Right kidney (tissue), 9 donors: ENCODE measurements around the gene TSSK1B.
"Not testable (repeated sequence)": the region's sequence is repeated elsewhere in the genome, so short reads cannot be mapped to it uniquely, and the experiment has no call there.

Source experiments
- DNase-seq: peaks from one replicate; pipeline ENCODE4 v3.0.0-alpha.2; 2016
- long read RNA-seq, 8 donors: transcript quantifications; one replicate each; lab custom pipeline, GENCODE V29; 2026

The TSSK1B gene, protein sequence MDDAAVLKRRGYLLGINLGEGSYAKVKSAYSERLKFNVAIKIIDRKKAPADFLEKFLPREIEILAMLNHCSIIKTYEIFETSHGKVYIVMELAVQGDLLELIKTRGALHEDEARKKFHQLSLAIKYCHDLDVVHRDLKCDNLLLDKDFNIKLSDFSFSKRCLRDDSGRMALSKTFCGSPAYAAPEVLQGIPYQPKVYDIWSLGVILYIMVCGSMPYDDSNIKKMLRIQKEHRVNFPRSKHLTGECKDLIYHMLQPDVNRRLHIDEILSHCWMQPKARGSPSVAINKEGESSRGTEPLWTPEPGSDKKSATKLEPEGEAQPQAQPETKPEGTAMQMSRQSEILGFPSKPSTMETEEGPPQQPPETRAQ
- long read RNA-seq, donor 1 = 0 reads
- long read RNA-seq, donor 2 = 0 reads
- long read RNA-seq, donor 3 = 0 reads
- long read RNA-seq, donor 4 = 0 reads
- long read RNA-seq, donor 5 = 0 reads
- long read RNA-seq, donor 6, partial matches to known transcripts = 0 of 1 reads
- long read RNA-seq, donor 6, other reads (novel, unspliced or antisense) = 0 of 1 reads
- long read RNA-seq, donor 7, partial matches to known transcripts = 0 of 1 reads
- long read RNA-seq, donor 7, other reads (novel, unspliced or antisense) = 0 of 1 reads
- long read RNA-seq, donor 8 = 0 reads

DNA sequence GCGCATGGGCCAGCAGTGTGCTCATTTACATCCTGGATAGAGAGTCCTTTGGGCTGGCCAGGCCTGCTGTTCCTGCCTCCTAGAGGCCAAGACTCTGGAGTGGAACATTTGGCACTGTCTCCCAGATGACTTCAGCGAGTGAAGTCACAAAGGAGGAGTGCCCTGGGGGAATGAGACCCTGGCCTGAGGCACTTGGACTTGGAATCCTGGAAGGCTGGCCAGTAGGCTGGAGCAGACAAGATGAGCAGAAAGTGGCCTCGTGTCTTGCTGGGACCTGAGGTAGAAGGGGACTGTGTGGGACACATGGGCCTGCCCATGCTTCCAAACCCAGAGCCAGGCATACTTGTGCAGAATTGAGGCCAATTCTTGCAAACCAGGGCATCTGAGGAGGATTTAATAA, at the start of gene TSSK1B:
TSSK1B (minus strand) TSS at position 101 of the 400 bp plus-strand sequence. CDS start 150 bp downstream, outside the sequence.
- no peak for DNase-seq

DNA sequence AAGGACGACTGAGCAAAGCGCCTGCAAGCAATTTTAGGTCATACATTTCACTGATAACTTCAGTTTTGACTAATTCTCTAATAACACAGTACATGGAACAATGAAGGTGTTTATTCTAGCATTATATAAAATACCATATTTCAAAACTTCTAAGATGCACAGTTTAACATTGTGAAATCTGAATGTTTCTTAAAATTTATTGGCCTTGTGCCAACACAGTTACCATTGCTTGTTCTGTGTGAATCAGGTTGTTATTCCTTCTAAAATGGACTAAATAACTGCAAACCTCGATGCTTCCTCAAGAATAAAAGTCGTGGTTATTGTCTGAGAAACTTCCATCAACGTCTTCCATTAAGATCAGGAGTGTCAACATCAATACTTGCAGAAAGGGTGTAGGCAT, 45.5 kb upstream of the TSSK1B start:
- DNase-seq = no peak

DNA sequence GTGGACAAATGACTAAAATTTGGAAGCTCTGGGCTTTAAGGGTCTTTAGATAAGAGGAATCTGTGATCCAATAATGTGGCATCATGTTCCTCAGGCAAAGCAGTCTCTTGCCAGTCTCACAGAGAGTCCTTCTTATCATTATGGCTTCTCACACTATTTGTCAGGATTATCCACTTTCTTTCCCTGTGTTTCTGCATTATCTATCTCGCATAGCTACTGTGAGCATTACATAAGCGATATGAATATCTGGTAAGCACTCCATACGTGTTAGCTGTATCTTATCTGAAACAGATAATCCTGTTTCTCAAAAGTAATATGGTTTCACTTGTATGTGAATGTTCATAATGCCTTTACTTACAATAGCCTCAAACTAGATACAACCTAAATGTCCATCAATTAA, 43.9 kb upstream of the TSSK1B start:
- DNase-seq = no peak

DNA sequence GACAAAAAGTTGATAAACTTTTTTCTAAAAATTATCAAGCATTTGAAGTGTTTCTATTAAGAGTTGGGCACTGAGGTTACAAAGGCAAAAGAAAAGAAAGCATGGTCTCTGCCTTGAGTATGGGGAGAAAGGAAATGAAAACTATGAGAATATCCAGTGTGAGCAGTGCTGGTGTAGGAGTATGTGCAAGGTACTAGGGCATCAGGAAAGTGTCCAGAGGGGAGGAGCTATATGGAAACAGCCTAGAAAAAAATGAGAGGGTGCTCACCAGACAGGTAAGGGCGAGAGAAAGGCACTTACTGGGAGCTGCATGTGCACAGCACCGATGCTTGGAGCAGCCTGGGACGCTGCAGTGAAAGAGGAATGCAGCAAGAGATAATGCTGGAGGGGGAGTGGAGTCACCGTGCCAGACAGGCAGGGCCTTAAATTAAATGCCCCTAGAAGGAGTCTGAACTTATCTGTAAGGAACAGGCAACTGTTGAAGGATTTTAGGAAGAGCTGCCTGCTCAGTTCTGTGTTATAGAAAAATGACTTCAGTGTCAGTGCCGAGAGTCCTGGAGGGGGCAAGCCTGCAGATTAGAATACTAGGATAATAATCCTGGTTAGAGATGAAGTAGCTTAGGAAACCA, 39.4 kb upstream of the TSSK1B start:
- no peak for DNase-seq

DNA sequence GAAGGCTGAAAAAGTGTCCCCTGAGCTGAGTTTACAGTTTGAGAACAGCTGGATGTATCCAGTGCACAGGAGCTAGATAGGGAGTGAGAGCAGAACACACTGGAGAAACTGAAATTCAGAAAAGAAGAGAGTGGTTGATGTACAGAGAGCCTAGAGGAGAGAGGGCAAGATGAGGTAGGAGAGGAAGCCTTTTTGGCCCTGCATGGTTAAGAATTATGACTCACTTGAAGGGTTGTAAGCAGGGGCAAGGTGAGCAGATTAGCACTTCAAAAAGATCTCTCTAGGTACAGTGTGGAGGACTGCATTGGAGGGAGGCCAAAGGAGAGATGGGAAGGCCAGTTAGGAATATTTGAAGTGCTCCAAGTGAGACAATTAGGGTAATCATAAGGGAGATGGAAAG, 28.2 kb upstream of the TSSK1B start:
- DNase-seq = no peak

DNA sequence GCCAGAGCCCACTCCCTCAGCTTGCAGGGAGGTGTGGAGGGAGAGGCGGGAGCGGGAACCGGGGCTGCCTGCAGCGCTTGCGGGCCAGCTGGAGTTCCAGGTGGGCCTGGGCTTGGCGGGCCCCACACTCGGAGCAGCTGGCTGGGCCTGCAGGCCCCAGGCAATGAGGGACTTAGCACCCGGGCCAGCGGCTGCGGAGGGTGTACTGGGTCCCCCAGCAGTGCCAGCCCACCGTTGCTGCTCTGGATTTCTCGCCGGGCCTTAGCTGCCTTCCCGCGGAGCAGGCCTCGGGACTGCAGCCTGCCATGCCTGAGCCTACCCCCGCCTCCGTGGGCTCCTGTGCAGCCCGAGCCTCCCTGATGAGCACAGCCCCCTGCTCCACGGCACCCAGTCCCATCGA, 22.3 kb upstream of the TSSK1B start:
- DNase-seq = not testable (repeated sequence)

DNA sequence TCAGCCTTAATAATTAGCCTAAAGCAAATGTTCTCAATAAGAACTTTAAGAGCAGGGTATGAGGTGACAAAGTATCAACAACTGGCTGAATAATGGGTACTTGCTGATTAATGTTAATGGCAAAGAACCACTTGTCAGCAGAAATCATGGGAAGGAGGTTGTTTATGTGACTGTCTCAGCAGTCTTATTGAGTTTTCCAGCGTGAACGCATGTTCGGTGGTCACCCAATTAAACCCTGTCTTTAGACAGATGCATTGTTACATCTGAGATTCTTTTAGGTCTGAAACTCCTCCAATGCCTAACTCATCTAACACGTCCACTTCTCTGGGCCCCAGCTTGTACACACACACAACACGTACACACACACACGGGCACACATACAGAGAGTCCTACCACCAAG, 18.2 kb upstream of the TSSK1B start:
- no peak for DNase-seq

DNA sequence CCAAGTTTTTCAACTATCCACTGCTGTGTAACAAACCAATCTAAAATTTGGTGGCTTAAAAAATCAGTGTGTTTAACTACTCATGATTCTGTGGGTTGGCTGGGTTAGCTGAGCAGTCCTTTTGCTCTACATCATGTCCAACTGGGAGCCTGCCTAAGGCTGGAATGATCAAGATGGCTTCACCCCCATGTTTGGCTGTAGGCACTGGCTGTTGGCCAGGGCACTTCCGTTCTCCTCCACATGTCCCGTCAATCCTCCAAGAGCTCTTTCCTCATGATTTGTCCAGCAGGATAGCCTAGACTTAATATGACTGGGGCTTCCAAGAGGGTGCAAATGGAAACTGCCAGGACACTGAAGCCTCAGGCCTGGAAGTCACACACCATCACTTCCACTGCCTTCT, 17.0 kb upstream of the TSSK1B start:
- no peak for DNase-seq

DNA sequence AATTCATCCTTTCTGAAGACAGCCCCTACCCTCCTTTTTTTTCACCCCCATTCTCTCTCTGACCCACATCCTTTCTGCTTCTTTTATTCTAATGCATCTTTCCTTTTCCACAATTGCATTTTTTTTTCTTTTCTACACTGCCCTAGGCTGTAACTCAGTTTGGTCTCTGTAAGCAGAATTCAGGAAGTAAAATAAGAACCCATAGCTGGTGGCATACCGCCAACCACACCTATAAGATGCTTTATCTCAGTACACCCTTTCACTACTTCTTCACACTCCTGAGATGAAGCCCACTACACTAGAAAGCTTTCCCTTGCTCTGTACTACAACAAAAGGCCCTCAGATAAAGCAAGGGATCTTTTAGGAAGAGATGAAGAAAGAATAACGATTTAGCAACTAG, 16.1 kb upstream of the TSSK1B start:
- no peak for DNase-seq

DNA sequence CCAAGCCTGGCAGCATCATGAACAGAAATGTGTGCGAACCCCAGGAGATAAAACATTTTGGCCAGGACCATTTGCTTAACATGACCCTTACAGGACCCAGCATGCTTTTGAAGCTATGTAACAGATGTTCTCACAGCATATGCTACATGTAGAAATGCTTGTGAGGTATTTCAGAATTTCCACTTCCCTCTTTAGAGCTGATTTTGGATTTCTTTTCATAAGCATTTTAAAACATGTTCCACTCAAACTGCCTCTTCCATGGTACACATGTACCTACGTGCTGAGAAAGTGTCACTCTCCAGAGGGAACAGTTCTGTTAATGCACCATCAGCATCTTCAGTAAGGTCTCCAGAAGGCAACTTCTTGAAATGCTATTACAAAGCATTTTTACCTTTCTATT, 15.7 kb upstream of the TSSK1B start:
- no peak for DNase-seq

DNA sequence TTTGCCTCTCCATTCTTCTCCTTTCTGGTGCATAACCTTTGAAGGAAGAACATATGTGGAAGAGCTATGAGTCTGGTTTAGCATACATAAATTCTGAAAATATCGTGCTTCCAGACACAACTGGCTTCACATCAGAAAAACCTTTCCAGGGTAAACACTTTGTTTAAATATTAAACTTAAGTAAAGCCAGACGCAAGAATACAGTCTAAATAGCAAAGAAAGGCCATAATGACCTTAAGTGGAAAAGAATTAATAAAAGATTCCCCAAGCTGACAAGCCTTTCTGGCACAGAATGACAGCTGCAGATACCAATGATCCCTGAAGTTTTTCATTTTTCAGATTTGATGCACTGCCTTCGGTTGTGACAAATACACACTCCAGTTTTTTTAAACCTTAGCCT, 13.5 kb upstream of the TSSK1B start:
- DNase-seq = no peak

DNA sequence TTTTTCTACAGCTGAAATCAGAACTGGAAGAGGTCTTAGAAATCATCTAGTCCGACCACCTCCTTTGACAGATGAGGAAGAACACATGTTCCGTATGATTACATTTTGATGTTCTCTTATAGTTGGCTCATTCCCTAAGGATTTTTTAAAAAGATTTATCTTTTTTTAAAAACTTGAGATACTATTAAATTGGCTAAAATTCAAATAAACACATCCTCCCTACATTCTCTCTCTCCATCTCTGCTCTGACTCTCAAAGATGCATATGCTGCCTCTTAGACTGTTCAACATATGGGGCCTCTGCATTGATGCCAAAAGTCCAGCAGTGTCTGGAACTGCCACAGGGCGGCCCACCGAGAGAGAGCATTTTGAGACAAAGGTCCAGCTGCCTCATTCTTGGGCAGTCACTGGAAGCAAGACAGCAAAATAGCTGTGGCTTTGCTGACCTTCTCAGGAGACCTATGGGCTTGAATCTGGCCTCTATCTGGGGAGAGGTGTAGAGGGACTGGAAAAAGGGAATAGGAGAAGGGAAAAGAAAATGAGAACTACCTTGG, 12.8 kb upstream of the TSSK1B start:
- no peak for DNase-seq

DNA sequence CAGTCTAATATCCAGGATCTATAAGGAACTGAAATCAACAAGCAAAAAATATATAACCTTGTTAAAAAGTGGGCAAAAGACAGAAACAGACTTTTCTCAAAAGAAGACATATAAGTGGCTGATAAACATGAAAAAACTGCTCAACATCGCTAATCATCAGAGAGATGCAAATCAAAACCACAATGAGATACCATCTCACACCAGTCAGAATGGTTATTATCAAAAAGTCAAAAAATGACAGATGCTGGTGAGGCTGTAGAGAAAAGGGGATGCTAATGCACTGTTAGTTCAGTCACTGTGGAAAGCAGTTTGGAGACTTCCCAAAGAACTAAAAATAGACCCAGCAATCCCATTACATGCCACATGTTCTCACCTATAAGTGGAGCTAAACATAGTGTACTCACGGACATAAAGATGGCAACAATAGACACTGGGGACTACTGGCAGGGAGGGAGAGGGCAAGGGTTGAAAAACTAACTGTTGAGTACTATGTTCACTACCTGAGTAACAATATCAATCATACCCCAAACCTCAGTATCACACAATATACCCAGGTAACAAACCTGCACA, 11.7 kb upstream of the TSSK1B start:
- no peak for DNase-seq

DNA sequence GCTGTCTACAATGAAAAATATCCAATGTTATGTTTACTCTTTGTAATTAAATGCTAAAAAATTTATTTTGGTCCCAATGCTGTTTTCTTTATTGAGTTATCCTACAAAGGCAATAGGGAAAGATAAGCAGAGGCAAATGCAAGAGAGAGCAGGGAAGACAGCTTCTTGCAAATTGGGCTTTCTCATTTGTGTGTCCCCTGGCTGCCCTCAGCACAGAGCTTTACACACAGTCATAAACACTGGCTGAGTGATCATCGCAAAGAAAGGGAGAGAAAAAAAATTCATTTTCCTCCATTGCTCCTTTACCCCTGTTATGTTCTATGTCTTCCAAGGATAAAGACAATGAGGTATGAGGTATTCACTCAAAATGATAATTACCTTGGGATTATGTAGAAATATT, 2.3 kb upstream of the TSSK1B start:
- no peak for DNase-seq

DNA sequence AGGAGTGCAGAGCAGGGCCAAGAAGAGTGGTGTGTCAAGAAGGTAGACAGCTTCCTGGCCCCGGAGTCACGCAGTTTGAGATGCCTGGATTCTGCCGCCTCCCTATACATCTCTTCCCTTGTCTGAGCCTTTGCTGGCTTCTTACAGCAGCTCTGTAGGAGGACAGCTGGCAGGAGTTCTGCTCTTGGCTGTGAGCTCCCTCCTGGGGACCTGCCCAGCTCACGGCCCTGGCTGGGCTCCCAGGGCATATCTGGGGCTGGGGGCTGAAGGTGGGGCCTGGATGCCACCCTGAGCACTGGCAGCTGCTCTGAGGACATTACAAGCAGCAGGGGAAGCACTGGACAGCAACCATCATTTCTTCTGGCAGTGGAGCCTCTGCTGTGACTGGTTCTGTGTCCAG, 786 bp upstream of the TSSK1B start:
- no peak for DNase-seq

DNA sequence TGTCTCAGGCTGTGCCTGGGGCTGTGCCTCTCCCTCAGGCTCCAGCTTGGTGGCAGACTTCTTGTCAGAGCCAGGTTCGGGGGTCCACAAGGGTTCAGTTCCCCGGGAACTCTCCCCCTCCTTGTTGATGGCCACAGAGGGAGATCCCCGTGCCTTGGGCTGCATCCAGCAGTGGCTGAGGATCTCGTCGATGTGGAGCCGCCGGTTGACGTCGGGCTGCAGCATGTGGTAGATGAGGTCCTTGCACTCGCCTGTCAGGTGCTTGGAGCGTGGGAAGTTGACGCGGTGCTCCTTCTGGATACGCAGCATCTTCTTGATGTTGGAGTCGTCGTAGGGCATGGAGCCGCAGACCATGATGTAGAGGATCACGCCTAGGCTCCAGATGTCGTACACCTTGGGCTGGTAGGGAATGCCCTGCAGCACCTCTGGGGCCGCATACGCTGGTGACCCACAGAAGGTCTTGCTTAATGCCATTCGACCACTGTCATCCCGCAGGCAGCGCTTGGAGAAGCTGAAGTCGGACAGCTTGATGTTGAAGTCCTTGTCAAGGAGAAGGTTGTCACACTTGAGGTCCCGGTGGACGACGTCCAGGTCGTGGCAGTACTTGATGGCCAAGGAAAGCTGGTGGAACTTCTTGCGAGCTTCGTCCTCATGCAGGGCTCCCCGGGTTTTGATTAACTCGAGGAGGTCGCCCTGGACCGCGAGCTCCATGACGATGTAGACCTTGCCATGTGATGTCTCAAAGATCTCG, 752 bp downstream of the TSSK1B start:
- DNase-seq = no peak

DNA sequence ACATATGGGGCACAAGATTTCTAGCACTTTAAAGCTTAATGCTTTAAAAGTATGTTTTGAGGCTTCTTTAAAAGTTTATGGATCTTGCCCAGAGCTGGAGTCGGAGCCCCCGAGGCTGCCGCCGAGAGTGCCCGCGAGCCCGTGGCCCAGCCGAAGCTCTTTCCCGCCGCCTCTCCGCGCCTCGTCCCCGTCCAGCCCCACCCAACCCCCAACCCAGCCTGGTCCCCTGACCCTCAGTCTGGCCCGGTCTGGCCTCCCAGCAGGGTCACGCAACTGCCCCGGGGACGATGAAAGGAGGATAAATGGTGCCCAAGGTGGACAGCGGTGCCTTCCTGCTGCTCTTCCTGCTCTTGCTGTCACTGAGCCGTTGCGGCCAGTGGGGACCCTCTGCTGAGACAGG, 1.7 kb downstream of the TSSK1B start:
- no peak for DNase-seq

DNA sequence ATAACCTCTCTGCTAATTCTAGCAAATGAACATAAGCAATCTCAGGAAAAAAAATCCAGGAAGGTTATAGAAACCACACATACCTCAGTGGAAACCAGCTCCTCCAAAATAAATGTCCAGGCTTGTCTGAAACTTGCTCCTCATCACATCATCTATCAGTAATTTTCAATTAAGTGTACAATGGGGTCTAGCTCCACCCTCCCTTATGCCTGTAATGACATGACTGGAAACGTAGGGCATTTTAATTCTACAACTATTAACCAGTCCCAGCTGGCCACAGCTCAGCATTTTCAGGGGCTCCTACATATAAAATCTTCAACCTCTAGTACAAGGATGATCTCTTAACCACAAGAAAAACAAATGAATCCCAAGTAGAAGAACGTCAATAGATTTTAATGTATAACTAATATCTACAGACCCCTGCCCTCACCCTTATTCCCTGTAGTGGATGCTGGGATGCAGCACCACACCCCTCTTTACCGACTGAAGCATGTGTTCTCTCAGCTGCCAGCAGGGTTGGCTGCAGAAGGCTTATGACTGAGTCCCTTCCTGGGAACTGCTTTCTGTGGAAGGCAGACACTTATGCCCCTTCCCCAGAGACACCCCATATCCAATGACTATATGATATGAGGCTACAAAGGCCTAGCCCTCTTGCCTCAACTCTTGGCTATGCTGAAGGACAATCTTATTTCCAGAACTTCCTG, 6.8 kb downstream of the TSSK1B start:
- no peak for DNase-seq

DNA sequence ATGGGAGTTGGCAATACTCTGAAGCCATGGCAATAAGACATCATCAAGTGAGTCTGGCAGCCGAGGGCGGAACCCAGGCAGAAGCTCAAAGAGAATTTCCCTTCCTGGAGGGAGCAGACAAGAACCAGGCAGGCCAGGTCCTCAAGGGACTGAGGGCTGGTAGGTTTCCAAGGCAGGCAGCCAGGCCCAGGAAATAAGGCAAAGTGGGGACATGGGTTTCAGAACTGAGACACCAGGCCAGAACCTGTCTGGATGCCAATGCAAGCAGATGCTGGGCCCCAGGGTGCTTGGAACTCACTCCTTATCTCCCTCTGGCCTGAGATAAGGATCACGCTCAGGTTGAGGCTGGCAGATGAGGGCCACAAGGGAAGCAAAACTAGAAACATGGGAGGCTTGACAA, 8.9 kb downstream of the TSSK1B start:
- DNase-seq = no peak

DNA sequence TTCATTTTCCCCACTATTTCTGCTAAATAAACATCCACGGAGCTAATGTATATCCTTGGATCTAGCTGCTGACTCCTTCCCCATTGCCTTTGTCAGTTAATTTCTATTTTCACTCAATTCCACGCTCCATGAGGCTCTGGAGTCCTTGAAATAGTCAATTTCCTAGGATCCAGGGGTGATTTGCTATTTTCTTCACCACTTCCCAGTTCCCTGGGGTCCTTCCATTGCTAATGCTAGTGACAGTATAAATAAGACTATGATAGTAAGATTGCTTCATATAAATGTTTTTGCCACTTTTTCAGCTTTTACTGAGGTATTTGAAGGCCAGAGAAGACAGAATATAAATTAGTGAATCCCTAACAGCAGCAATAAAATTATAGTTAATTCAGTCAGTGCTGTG, 13.1 kb downstream of the TSSK1B start:
- DNase-seq = no peak

DNA sequence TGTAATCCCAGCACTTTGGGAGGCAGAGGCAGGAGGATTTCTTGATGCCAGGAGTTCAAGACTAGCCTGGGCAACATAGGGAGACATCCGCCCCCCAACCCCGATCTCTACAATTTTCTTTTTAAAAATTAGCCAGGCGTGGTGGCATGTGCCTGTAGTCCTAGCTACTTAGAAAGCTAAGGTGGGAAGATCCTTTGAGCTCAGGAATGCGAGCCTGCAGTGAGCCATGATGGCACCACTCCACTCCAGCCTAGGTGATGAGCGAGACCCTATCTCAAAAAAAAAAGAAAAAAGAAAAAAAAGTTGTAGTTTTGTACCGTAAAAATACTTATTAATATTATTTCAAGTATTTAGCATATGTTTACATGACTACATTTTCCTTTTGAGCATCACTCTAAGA, 29.3 kb downstream of the TSSK1B start:
- DNase-seq = no peak

DNA sequence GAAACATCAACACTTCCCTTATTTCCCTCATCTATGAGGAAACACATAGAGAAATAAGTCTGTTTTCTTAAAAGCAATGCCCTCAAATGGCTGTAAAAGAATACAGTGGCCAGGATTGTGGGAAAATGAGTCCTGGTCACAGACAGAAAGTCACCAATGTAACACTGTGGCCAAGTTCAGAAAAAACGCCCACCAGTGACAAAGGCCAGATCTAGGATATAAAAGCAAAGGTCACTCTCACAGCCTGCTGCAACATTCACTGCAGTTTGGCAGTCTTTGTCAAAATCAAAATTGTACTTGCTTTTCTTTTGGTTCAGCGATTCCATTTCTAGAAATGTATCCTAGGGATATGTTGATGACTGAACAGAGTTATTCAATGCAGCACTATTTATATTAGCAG, 30.5 kb downstream of the TSSK1B start:
- no peak for DNase-seq
